Stimulated activated CD8-positive, alpha-beta memory T cell treated with anti-CD3 and anti-CD28 coated beads, Interleukin-4, amount 100 ng/mL, for 48 hours (primary cell): Measurements from ENCODE around the gene TOLLIP.
"Not testable (repeated sequence)": the region's sequence is repeated elsewhere in the genome, so short reads cannot be mapped to it uniquely, and the experiment has no call there.

ENCODE experiments used
- DNase-seq: peaks from one replicate; pipeline ENCODE4 v3.0.0-alpha.2; 2020

Gene TOLLIP

GRCh38 chr11:1309498-1310317, at the start of gene TOLLIP:
Gene TOLLIP, minus strand, starts transcription at chr11:1309632. Its CDS starts 134 bp downstream, at chr11:1309498.
- peak; percentile 97 for DNase-seq

- not testable (repeated sequence) for DNase-seq
Measured at GRCh38 chr11:1358931-1359330, 49.5 kb upstream of the TOLLIP start.

- no peak for DNase-seq
Measured at GRCh38 chr11:1358286-1358685, 48.9 kb upstream of the TOLLIP start.

- DNase-seq, result no peak
Measured at GRCh38 chr11:1356478-1356960, 47.1 kb upstream of the TOLLIP start.

GRCh38 chr11:1356007-1356435, 46.6 kb upstream of the TOLLIP start:
- DNase-seq, result no peak

- no peak for DNase-seq
Measured at GRCh38 chr11:1354125-1354938, 44.9 kb upstream of the TOLLIP start.

- no peak for DNase-seq
Measured at GRCh38 chr11:1353383-1354124, 44.1 kb upstream of the TOLLIP start.

- no peak for DNase-seq
Measured at GRCh38 chr11:1352696-1353382, 43.4 kb upstream of the TOLLIP start.

- DNase-seq, result no peak
Measured at GRCh38 chr11:1351278-1351937, 42.0 kb upstream of the TOLLIP start.

GRCh38 chr11:1350086-1350725, 40.8 kb upstream of the TOLLIP start:
- DNase-seq, result no peak

- no peak for DNase-seq
Measured at GRCh38 chr11:1349327-1350041, 40.1 kb upstream of the TOLLIP start.

GRCh38 chr11:1348796-1349326, 39.4 kb upstream of the TOLLIP start:
- DNase-seq, result no peak

- no peak for DNase-seq
Measured at GRCh38 chr11:1348146-1348795, 38.8 kb upstream of the TOLLIP start.

- DNase-seq, result not testable (repeated sequence)
Measured at GRCh38 chr11:1347411-1347999, 38.1 kb upstream of the TOLLIP start.

- DNase-seq, result no peak
Measured at GRCh38 chr11:1346669-1347390, 37.4 kb upstream of the TOLLIP start.

- no peak for DNase-seq
Measured at GRCh38 chr11:1345737-1346513, 36.5 kb upstream of the TOLLIP start.

- no peak for DNase-seq
Measured at GRCh38 chr11:1344056-1344635, 34.7 kb upstream of the TOLLIP start.
